Neural progenitor cell (in vitro differentiated cells): ENCODE data around the gene UBE2L6.

Source experiments
- CTCF ChIP-seq: fragments of 200-600 bp; sonication (generic); IDR thresholded peaks from 2 replicates; pipeline ENCODE4 v1.5.1; 2017; ENCODE audit warnings: antibody characterized with exemption, mild to moderate bottlenecking
- EZH2 ChIP-seq: fragments of 200-600 bp; sonication (generic); IDR thresholded peaks from 2 replicates; pipeline ENCODE4 v1.6.1; 2017; ENCODE audit warnings: antibody characterized with exemption, mild to moderate bottlenecking, moderate library complexity
- EZH2phosphoT487 ChIP-seq: fragments of 200-600 bp; sonication (generic); IDR thresholded peaks from 2 replicates; pipeline ENCODE4 v1.6.1; 2017; ENCODE audit warnings: antibody characterized with exemption

GRCh38 chr11:57566005-57566904 is 1.2 kb downstream of the UBE2L6 start:
- TF ChIP-seq CTCF (no peak), EZH2 (no peak), EZH2phosphoT487 (no peak)
